H1 (cell line): ENCODE measurements around the gene TRIM27. TPM values are rescaled to one million over a fixed set of nuclear protein-coding genes. Genes with fewer than 3 reads are reported as not detected.

ENCODE experiments used
- CTCF ChIA-PET: fragments of 300-600 bp; sonication (Branson Sonifier 250); formaldehyde crosslinking; loops from one replicate; lab custom pipeline; 2021; ENCODE audit not compliant: partially characterized antibody; lab: Charles Lee
- POLR2A ChIA-PET: fragments of 300-600 bp; sonication (Branson Sonifier 250); formaldehyde crosslinking; loops from one replicate; lab custom pipeline; 2021; ENCODE audit warnings: inconsistent platforms; ENCODE audit not compliant: partially characterized antibody; lab: Charles Lee
- DNase-seq, 2 experiments: peaks; one replicate each; pipeline versions ENCODE4 v3.0.0 to v3.0.0-alpha.2; 2010 to 2022; ENCODE audit warnings: low spot score in 2 of 2, low read depth in 1 of 2, mixed read lengths in 1 of 2
- FAIRE-seq: peaks from 2 replicates; lab custom pipeline; 2011; peaks lifted over from hg19 to GRCh38; lab: Jason Lieb, UNC
- H2AFZ ChIP-seq: 2 replicates; pipeline ENCODE4 v1.8.1; 2012; ENCODE audit warnings: low read length, inconsistent platforms
- H2AK5ac ChIP-seq: 2 replicates; pipeline ENCODE4 v1.6.1; 2013; ENCODE audit warnings: low read depth, low read length
- H2BK120ac ChIP-seq: replicated peaks from 2 replicates; pipeline ENCODE3; 2013; ENCODE audit warnings: low read depth, low read length, inconsistent platforms
- H2BK12ac ChIP-seq: 2 replicates; pipeline ENCODE4 v1.6.1; 2013; ENCODE audit warnings: low read depth, low read length
- H2BK15ac ChIP-seq: 2 replicates; pipeline ENCODE4 v1.6.1; 2013; ENCODE audit warnings: low read length
- H2BK20ac ChIP-seq: 2 replicates; pipeline ENCODE4 v1.6.1; 2013; ENCODE audit warnings: low read length
- H2BK5ac ChIP-seq: 2 replicates; pipeline ENCODE4 v1.6.1; 2013; ENCODE audit warnings: low read depth, low read length
- H3K14ac ChIP-seq: 2 replicates; pipeline ENCODE4 v1.6.1; 2013; ENCODE audit warnings: inconsistent platforms; ENCODE audit not compliant: insufficient read length
- H3K18ac ChIP-seq: 2 replicates; pipeline ENCODE4 v1.6.1; 2013; ENCODE audit warnings: low read length; ENCODE audit errors: extremely low read depth
- H3K23ac ChIP-seq: 2 replicates; pipeline ENCODE4 v1.6.1; 2013; ENCODE audit warnings: inconsistent platforms; ENCODE audit not compliant: insufficient read length
- H3K23me2 ChIP-seq: 2 replicates; pipeline ENCODE4 v1.6.1; 2013; ENCODE audit warnings: low read depth, low read length
- H3K27ac ChIP-seq: 2 replicates; pipeline ENCODE4 v1.6.1; 2011; ENCODE audit warnings: low read depth, low read length, inconsistent platforms
- H3K27me3 ChIP-seq, 4 experiments: replicated peaks in 1 of 4; 1 replicate in 1 of 4; 2 replicates in 3 of 4; pipeline versions ENCODE4 v1.6.1 to v1.8.1; 2011 to 2013; ENCODE audit warnings: low read length in 3 of 4, mild to moderate bottlenecking in 3 of 4, inconsistent platforms in 2 of 4, mixed read lengths in 2 of 4, moderate library complexity in 1 of 4; ENCODE audit not compliant: control insufficient read depth in 3 of 4, insufficient read depth in 3 of 4; ENCODE audit errors: extremely low read depth in 1 of 4
- H3K36me3 ChIP-seq, 4 experiments: 2 replicates each; pipeline versions ENCODE4 v1.6.1 to v1.8.1; 2011 to 2013; ENCODE audit warnings: mild to moderate bottlenecking in 4 of 4, low read length in 3 of 4, moderate library complexity in 2 of 4, control low read depth in 1 of 4, inconsistent platforms in 1 of 4; ENCODE audit not compliant: insufficient read depth in 4 of 4, control insufficient read depth in 2 of 4
- H3K4ac ChIP-seq: replicated peaks from 2 replicates; pipeline ENCODE3; 2013; ENCODE audit warnings: low read length, low read depth, mixed read lengths, inconsistent platforms; ENCODE audit not compliant: insufficient read length
- H3K4me1 ChIP-seq, 4 experiments: replicated peaks in 1 of 4; 1 replicate in 1 of 4; 2 replicates in 3 of 4; pipeline versions ENCODE4 v1.6.1 to v1.8.1; 2011 to 2013; ENCODE audit warnings: low read length in 3 of 4, inconsistent platforms in 2 of 4, mixed read lengths in 1 of 4; ENCODE audit not compliant: insufficient read depth in 4 of 4, control insufficient read depth in 3 of 4
- H3K4me2 ChIP-seq, 2 experiments: 2 replicates each; pipeline versions ENCODE4 v1.6.1 to v1.8.1; 2011 to 2013; ENCODE audit warnings: low read depth in 2 of 2, low read length in 2 of 2, control low read depth in 1 of 2, inconsistent platforms in 1 of 2, mild to moderate bottlenecking in 1 of 2; ENCODE audit not compliant: insufficient read depth in 1 of 2
- H3K4me3 ChIP-seq, 4 experiments: fragments of 200-600, 300-600 bp in 1 of 4; sonication (generic), shearing (Covaris generic), sonication (Bioruptor Twin) in 1 of 4; 2 replicates each; pipeline versions ENCODE4 v1.5.1 to v1.8.1; 2011 to 2016; ENCODE audit warnings: low read length in 4 of 4, low read depth in 3 of 4, control low read depth in 2 of 4, inconsistent platforms in 2 of 4, mild to moderate bottlenecking in 2 of 4, mixed read lengths in 1 of 4, moderate library complexity in 1 of 4; ENCODE audit not compliant: insufficient read depth in 2 of 4; ENCODE audit errors: extremely low read depth in 1 of 4
- H3K56ac ChIP-seq: replicated peaks from 2 replicates; pipeline ENCODE3; 2013; ENCODE audit warnings: low read depth, mild to moderate bottlenecking, mixed read lengths, low read length, inconsistent platforms; ENCODE audit not compliant: insufficient read length
- H3K79me1 ChIP-seq: 2 replicates; pipeline ENCODE4 v1.6.1; 2013; ENCODE audit warnings: low read depth, low read length, control low read depth
- H3K79me2 ChIP-seq, 2 experiments: 2 replicates each; pipeline versions ENCODE4 v1.6.1 to v1.8.1; 2012 to 2013; ENCODE audit warnings: low read length in 2 of 2, mild to moderate bottlenecking in 2 of 2, inconsistent platforms in 1 of 2; ENCODE audit not compliant: insufficient read depth in 2 of 2, control insufficient read depth in 1 of 2
- H3K9ac ChIP-seq, 4 experiments: replicated peaks in 1 of 4; 1 replicate in 1 of 4; 2 replicates in 3 of 4; pipeline versions ENCODE4 v1.6.1 to v1.8.1; 2011 to 2013; ENCODE audit warnings: low read depth in 3 of 4, low read length in 3 of 4, control low read depth in 2 of 4, mild to moderate bottlenecking in 2 of 4, moderate library complexity in 2 of 4, inconsistent platforms in 1 of 4; ENCODE audit errors: extremely low read depth in 1 of 4
- H3K9me3 ChIP-seq, 2 experiments: 2 replicates each; pipeline versions ENCODE4 v1.6.1 to v1.8.1; 2012 to 2013; ENCODE audit warnings: mild to moderate bottlenecking in 2 of 2, moderate library complexity in 2 of 2, control low read depth in 1 of 2, inconsistent platforms in 1 of 2, low read depth in 1 of 2, low read length in 1 of 2, mixed read lengths in 1 of 2; ENCODE audit not compliant: insufficient read depth in 2 of 2
- H4K20me1 ChIP-seq, 2 experiments: replicated peaks in 1 of 2; 2 replicates each; pipeline versions ENCODE3 to v1.8.1; 2011 to 2013; ENCODE audit warnings: inconsistent platforms in 2 of 2, low read length in 2 of 2, mild to moderate bottlenecking in 1 of 2; ENCODE audit not compliant: insufficient read depth in 2 of 2, control insufficient read depth in 1 of 2
- H4K5ac ChIP-seq: 2 replicates; pipeline ENCODE4 v1.6.1; 2013; ENCODE audit warnings: low read length, low read depth, mixed read lengths, inconsistent platforms; ENCODE audit not compliant: insufficient read length
- H4K8ac ChIP-seq: 2 replicates; pipeline ENCODE4 v1.8.0; 2013; ENCODE audit warnings: mild to moderate bottlenecking, moderate library complexity, low read length, inconsistent platforms; ENCODE audit not compliant: insufficient read depth; ENCODE audit errors: extremely low read depth
- H4K91ac ChIP-seq: replicated peaks from 2 replicates; pipeline ENCODE3; 2013; ENCODE audit warnings: low read length, mixed read lengths, inconsistent platforms; ENCODE audit not compliant: insufficient read length
- CHD2 ChIP-seq: IDR thresholded peaks from 2 replicates; pipeline ENCODE4 v1.6.1; 2012; ENCODE audit warnings: low read length, improper control_type of control experiment
- EP300 ChIP-seq, 2 experiments: IDR thresholded peaks; 1 replicate in 1 of 2; 2 replicates in 1 of 2; pipeline ENCODE4 v1.6.1; 2011 to 2012; ENCODE audit warnings: low read depth in 2 of 2, low read length in 2 of 2, mild to moderate bottlenecking in 2 of 2, borderline replicate concordance in 1 of 2, inconsistent platforms in 1 of 2, moderate library complexity in 1 of 2
- GTF2F1 ChIP-seq: IDR thresholded peaks from 2 replicates; pipeline ENCODE4 v1.6.1; 2012; ENCODE audit warnings: low read depth, low read length, improper control_type of control experiment, borderline replicate concordance
- JUND ChIP-seq: IDR thresholded peaks from 2 replicates; pipeline ENCODE4 v1.6.1; 2011; ENCODE audit warnings: mild to moderate bottlenecking, improper control_type of control experiment, low read length
- NRF1 ChIP-seq: IDR thresholded peaks from 2 replicates; pipeline ENCODE4 v1.6.1; 2011; ENCODE audit warnings: mild to moderate bottlenecking, low read depth, low read length, improper control_type of control experiment
- RFX5 ChIP-seq: IDR thresholded peaks from 2 replicates; pipeline ENCODE4 v1.6.1; 2011; ENCODE audit warnings: low read depth, low read length, improper control_type of control experiment, borderline replicate concordance
- SAP30 ChIP-seq: fragments of 300-600 bp; sonication (generic); IDR thresholded peaks from 2 replicates; pipeline ENCODE4 v1.7.1; 2012; ENCODE audit warnings: low read length, moderate library complexity, mild to moderate bottlenecking, inconsistent platforms; ENCODE audit not compliant: insufficient read depth, insufficient replicate concordance
- SIN3A ChIP-seq, 2 experiments: IDR thresholded peaks in 1 of 2; conservative IDR thresholded peaks in 1 of 2; 2 replicates each; pipeline ENCODE4 v1.6.1; 2011 to 2012; ENCODE audit warnings: low read length in 2 of 2, improper control_type of control experiment in 1 of 2, low read depth in 1 of 2, mild to moderate bottlenecking in 1 of 2
- TCF12 ChIP-seq: IDR thresholded peaks from 2 replicates; pipeline ENCODE4 v1.6.1; 2011; ENCODE audit warnings: low read depth, mild to moderate bottlenecking, low read length
- WGBS, 2 experiments: shearing (Covaris generic) in 1 of 2; methylation state at CpG; one replicate each; pipeline versions ENCODE4 v1.1.6 to v1.1.7; 2013 to 2015; ENCODE audit warnings: low lambda C conversion rate in 2 of 2, mixed read lengths in 2 of 2, inconsistent platforms in 1 of 2, low coverage in 1 of 2, missing lambda C conversion rate in 1 of 2; ENCODE audit not compliant: insufficient replicate concordance in 2 of 2, insufficient coverage in 1 of 2, insufficient read length in 1 of 2; ENCODE audit errors: extremely low coverage in 1 of 2, missing lambda C conversion rate in 1 of 2; 5-methylcytosine and 5-hydroxymethylcytosine counted together
- polyA plus RNA-seq, 7 experiments: library from polyadenylated mRNA; depleted of rRNA in 3 of 7; stranded (reverse) in 5 of 7; unstranded in 2 of 7; fragments of >200 nt in 5 of 7; fragments of 200-250 nt in 2 of 7; gene quantifications; 1 replicate in 5 of 7; 2 replicates in 1 of 7; 4 replicates in 1 of 7; pipeline versions ENCODE4 v1.2.1 to v1.2.3, GENCODE V29; 2011 to 2013; ENCODE audit warnings: missing spikeins in 2 of 7, mixed read lengths in 2 of 7
- total RNA-seq: library from RNA; stranded (reverse); fragmentation: NEBNext Ultra II Directional; extraction: Animal tissue kit (Norgen Biotek cat#: 25700); gene quantifications from 2 replicates; pipeline ENCODE4 v1.2.1, GENCODE V29; 2021
- TF ChIP-seq, protein P1 (sequence below): IDR thresholded peaks from 2 replicates; pipeline ENCODE4 v1.6.1; 2012; ENCODE audit warnings: inconsistent platforms

TRIM27 gene
- total and polyA plus RNA-seq, 2 of the 8 experiments (the other 6 are each of a cell fraction or from before 2014, with no cell fraction given) = 76.4 to 85.9 TPM

DNA sequence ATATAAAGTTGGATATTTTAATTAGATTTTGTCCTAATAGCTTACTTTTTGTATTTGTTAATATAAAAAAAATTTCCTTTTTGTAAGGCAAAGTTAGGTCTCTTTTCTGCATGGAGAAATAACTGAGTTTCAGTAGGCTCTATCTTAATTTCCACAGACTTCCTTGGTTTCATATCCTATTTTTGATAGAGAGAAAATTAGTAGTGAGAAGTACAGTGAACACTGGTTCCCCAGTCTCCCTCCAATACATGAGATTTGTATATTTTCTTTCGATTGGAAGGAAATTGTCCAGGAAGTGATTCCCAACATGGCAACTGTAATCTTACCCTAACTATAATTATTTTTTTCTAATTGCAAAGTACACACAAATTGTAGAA, 26.4 kb downstream of the TRIM27 start:
- CTCF ChIA-PET = interaction anchor here (0.7 to 1.8 kb wide), 6 partner anchors 12 to 155 kb away, joined by 3 to 9 read pairs (median 4); no protein-coding TSS in a partner anchor
- POLR2A ChIA-PET = interaction anchor here (0.7 to 4.4 kb wide), 7 partner anchors 10 to 154 kb away, joined by 3 to 42 read pairs (median 15); partner anchors contain the start of gene TRIM27
- H3K27ac ChIP-seq = no peak overlapping the region
- no peaks in the 10 kb centered on the region for H3K4me1 ChIP-seq
- H3K4ac ChIP-seq = no peak overlapping the region
- H3K9me3 ChIP-seq = no peaks in the 10 kb centered on the region
- peaks cover 0 to 1% of the 10 kb centered on the region in 2 experiments for H4K20me1 ChIP-seq
- no peak overlapping the region for H3K14ac ChIP-seq
- no peak overlapping the region for H3K56ac ChIP-seq
- no peak overlapping the region for H2BK120ac ChIP-seq
- H3K9ac ChIP-seq = peak overlapping the region in 2 of 4 experiments; percentile 64 to 84; a peak in 4 of 7 replicates
- 78% methylated on average over 1 of the region's 1 CpG; no CpG with 5 or more reads in 1 of the 2 experiments for WGBS, 2 experiments
- no peaks in the 10 kb centered on the region for H3K79me1 ChIP-seq
- H2BK12ac ChIP-seq = no peak overlapping the region
- DNase-seq = no peak
- peaks cover 2 to 23% (median 14%) of the 10 kb centered on the region in 4 experiments; a peak in 7 of 8 replicates for H3K36me3 ChIP-seq
- no peak overlapping the region for H2AK5ac ChIP-seq
- no peak overlapping the region for H4K8ac ChIP-seq
- H4K5ac ChIP-seq = no peak overlapping the region
- H3K79me2 ChIP-seq = no peaks in the 10 kb centered on the region
- H2AFZ ChIP-seq = 0 out of 2 replicates have a peak overlapping the region, but pooled peaks have one; percentile 47
- TF ChIP-seq SIN3A (conservative IDR thresholded peaks at IDR 0.05 in 1 of 2, IDR thresholded peaks at IDR 0.05 in 1 of 2; ENCODE audit: low read depth in 1 of 2, low read length in 2 of 2) (no peak), GTF2F1 (no peak), SAP30 (no peak), JUND (no peak), CHD2 (no peak), NRF1 (no peak), RFX5 (no peak), EP300 (IDR thresholded peaks at IDR 0.05; ENCODE audit: borderline replicate concordance in 1 of 2, low read depth in 2 of 2, low read length in 2 of 2) (no peak), TCF12 (no peak)
- TF ChIP-seq, protein P1, sequence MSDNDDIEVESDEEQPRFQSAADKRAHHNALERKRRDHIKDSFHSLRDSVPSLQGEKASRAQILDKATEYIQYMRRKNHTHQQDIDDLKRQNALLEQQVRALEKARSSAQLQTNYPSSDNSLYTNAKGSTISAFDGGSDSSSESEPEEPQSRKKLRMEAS = no peak
- TF ChIP-seq, all 59 proteins: peak for 0
- Histone ChIP-seq H2BK15ac (no peak overlapping the region), H2BK5ac (no peak overlapping the region), H2BK20ac (no peak overlapping the region), H3K4me2 (peak overlapping the region; percentile 71 to 80), H3K27me3 (no peaks in the 10 kb centered on the region), H3K4me3 (peak overlapping the region; percentile 81 to 90 (median 84)), H3K23me2 (no peaks in the 10 kb centered on the region), H3K23ac (no peak overlapping the region), H3K18ac (no peak overlapping the region), H4K91ac (no peak overlapping the region)
- no peak for FAIRE-seq
